CD1c-positive myeloid dendritic cell (primary cell): ENCODE measurements around the gene KCNJ15.

ENCODE experiments used
- DNase-seq: peaks from one replicate; pipeline ENCODE4 v3.0.0-alpha.2; 2016; ENCODE audit errors: extremely low spot score

The KCNJ15 gene

DNA sequence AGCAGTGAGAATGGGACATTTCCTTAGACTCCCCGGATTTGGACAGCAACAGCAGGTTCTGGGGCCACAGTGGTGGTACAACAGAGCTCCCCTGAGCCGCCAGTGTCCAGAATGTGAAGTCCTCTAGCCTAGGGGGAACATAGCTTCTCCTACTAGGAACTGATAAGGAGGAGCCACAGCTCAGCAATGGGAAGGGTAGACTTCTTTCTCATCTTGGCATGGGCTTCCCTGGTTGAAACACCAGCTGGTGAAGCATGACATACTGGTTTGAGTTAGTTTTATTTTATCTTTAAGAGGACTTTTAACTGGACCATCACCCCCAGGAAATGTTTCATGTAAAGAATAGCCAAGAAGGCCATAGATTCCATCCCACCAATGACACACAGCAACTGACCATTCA is 68.4 kb downstream of the KCNJ15 start:
- DNase-seq: no peak

DNA sequence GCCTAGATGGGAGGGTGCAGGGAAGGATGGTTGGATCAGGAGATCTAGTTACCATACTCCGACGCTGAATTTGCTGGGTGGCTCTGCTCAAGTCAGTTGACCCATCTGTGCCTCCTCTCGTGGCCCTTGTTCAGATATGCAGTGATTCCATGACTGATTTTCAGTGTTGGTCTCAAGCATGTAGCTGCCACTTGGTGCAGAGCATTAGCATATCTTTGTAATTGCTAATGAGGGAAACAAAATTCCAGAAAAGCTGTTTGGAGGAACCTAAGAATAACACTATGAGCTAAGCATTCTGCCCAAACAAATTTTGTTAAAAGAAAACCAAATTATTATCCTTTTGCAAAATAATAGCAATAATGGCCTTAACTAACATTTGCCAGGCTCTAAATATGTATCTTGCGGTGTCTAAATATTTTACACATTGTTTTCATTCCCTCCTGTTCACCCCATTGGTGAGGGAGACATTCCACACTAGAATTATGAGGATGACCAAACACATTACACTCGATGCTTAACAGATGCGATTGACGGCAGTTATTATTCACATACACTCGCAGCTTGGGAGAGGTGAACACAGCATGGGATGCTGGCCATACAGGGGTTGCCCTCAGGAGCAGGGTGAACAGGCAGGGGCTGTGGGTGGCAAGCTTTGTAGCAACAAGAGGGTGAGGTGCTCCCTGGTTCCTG is 69.1 kb downstream of the KCNJ15 start:
- no peak for DNase-seq

DNA sequence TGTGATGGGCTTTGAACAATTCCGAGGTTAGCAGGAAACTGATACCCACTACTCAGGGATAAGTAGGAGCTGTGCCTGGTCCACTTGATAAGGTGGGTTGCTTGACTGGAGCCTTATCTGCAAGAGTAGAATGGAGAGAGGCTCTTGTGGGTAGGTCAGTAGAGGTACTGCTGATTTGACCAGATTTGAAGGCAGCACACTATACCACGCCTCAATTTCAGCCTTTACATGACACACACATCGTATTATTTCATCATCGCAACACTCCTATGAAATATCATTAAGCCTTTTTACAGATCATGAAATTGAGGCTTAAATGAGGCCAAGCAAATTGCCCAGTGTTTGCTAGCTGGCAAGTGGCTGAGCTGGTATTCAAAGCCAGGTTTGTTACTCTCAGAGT is 69.6 kb downstream of the KCNJ15 start:
- no peak for DNase-seq

DNA sequence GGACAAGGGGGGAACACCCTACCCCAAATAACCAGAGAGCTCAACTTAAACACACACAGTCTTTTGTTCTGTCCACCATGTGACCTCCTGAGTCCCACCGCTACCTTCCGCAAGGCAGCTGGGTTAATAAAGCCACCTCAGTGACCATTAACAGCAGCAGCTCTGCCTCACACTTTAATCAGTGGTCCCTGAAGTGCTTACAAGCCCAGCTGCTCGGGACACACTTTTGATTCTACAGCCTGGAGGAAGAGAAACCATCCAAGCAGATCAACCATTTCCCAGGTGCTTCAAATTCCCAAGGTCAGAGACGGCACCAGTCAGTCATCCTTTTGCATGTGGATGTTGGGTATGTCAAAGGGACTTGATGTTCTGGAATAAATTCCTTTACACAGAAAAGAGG is 70.1 kb downstream of the KCNJ15 start:
- no peak for DNase-seq

DNA sequence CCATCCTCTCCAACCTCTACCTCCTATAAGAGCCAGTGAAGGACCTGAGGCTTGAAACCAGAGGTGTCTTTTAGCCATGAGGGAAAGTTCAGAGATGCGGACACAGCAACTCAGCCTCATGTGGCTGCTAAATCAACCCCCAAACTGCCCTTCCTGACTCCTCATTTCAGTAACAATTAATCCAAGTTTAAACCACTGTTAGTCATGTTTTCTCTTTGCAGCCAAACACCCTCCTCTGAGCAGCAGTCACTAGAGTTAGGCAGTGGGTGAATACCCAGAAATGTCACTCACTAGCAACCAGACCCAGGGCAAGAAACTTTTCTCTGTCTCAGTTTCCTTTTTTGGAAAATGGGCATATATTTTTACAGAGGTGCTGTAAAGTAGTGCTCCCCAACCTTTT is 71.2 kb downstream of the KCNJ15 start:
- no peak for DNase-seq

DNA sequence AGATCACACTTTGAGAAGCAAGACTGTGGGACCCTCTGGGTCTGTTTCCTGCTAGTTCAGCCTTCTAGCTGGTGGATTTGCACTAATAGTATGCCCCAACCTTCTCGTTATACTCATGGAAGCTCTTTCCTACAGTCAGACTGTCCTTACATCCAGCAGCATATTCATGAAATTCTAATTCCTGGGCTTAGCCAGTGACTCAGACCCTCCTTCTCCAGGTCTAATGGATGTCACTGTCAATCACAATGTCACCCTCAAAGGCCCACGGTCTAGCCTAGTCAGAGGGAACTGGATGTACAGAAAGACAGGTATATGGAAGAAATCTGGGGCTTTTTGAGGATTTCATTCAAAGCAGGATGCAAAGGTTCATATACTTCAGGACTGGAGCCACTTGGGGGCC is 72.4 kb downstream of the KCNJ15 start:
- no peak for DNase-seq

DNA sequence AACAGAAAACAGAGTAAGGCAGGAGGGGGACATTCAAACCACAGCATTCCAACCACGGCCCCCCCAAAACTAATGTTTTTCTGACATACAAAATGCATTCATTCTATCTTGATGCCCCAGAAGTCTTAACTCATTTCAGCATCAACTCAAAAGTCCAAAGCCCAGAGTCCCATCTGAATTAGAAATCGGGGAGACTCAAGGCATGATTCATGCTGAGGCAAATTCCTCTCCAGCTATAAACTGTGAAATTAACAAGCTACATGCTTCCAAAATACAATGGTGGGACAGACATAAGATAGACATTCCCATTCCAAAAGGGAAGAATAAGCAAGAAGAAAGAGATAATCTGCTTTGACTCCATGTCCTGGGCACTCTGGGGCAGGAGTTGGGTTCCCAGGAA is 73.9 kb downstream of the KCNJ15 start:
- DNase-seq: no peak

DNA sequence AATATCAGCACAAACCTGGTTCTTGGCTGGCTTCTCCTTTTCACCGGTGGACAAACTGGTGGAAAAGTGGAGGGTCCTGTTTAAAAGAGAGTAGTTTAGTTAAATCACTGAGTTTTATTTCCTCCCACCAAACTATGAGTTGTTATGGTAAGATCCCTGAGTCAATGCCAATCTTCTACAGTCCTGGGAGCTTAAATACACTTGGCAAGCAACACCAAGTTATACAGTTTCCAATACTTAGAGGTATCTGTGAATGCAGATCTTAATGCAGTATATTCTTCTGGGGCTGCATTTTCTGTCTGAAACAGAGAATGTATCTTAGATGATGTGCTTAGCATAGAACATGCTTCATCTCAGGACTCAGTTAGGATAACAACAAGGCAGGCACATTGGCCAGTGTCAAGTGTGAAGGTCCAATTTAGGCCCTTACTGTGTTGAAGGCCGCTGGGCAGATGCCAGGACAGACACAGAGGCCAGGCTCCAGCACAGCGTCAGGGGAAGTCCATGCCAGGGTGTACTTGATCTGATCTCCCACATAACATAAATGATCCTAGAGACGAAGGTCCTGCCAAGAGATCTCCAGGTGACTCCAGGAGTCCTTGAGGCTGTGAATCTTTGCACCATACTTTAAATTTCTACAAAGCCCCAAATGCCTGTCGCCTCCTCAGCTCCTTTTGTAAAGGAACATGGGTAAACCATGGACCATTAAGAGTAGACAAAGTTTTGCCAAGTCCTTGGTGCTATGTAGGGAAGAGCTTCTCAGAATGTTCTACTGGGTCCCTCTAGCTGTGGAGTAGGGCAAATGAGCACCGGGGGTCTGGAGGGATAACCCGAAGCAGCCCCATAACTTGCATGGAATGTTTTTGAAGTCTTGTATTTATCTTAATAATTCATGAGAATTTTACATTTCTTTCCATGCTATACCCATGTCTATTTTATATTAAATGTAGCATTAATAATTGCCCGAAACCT is 76.8 kb downstream of the KCNJ15 start:
- DNase-seq: no peak

DNA sequence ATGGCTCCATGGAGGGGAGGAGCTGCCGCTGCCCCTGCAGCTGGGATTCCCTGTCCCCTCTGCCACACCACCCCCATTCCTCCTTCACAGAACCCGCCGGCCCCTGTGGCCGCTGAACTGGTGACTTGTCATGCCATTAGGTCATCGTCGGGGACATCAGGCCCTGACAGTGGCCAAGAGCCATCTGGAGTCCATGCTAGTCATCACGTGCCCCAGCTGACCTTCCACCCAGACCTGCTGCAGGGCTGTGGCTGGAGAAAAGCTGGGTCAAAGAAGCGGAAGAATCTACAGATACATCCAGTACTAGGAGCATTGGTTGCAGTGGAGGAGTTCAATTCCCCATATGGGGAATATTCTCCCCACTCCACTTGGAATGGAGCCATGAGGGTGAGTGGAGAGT is 78.1 kb downstream of the KCNJ15 start:
- DNase-seq: no peak

DNA sequence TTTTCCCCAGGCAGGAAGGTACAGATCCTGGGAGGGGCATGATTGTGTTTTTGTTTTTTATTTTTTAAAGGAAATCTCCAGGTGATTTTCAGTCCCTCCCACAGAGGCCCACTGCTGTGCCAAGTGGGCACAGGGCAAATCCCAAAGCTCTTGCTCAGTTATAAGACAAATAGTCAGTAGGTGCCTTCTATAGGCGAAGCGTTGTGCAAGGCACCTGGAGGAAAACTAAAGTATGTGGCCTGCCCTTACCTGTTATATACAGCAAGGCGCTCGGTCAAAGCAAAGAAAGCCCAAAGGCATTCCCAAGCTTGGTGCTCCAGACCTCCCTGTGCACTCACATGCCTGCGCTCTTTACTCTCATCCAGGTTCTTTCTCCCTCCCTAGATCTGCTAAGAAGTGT is 81.0 kb downstream of the KCNJ15 start:
- DNase-seq: no peak

DNA sequence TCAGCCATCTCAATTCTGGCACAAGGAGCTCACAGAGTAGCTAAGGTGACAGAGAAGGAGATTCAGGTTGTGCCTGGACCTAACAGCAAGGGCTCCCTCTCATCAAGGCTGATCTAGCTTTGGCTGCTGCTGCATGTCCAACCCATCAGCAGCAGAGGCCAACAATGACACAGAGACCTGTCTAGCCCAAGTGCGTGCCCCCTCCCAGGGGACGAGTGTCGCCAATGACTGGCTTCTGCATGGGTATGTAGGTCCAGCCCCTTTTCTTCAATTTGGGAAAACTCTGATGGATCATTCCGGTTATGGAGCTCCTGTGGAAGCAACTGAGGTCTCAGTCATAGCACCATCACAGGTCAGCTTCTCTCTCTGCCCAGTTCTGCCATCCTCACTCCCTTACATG is 83.3 kb downstream of the KCNJ15 start:
- no peak for DNase-seq

DNA sequence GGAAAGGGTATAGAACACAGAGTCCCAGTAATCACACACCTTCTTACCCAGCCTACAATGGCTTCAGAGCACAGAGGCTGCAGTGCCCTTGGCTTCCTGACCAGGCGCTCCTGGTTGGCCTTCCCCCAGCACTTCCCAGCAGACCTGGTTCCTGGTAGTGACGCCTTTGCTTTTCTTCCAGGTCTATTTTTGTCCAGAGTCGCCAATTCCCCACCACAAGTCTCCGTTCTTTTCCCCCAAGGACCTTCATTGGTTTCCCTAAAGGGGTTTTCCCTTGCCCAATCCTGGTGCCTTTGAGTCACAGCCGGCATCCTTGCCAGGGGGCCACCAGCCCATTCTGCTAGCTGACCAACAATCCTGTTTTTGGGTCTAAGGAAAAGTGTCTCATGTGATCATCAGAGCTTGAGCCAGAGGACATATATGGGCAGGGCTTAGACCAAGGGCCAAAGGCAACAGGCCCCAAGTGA is 84.8 kb downstream of the KCNJ15 start:
- DNase-seq: no peak

DNA sequence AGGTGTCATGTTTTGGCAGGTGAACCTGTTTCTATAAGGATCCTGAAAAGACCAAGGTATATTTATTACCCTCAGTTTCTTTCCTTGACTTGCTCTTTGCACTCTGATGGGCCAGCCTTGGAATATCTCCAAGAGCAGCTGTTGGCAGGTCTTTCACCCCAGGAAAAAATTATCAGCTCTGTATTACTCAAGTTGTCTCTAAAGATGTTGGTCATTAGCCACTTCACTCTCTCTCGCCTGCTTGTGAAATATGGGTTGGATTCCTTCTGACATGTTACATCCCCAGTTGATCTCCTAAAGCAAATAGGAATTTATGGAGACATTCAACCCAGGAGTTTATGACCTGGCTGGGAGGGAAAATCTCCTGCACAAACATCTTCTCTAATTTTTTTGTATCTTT is 85.9 kb downstream of the KCNJ15 start:
- DNase-seq: no peak

DNA sequence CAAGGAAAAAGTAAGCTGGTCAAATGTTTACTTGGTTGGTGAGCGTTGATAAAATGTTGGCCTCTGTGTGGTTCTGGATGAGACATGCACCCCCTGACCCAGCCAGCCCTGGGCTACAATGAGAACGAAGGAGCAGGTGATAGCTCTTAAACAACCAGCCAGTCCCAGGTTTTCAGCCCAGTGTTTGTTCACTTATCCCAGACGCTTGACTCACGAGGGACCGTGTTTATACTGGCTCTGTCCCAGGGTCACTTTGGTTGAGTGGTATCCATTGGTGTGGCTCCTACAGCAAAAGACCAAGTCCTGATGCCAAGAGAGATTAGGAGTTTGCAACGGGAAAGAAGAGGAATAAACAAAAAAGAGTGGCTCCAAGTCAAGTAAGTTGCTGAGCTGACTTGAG is 86.9 kb downstream of the KCNJ15 start:
- DNase-seq: no peak

DNA sequence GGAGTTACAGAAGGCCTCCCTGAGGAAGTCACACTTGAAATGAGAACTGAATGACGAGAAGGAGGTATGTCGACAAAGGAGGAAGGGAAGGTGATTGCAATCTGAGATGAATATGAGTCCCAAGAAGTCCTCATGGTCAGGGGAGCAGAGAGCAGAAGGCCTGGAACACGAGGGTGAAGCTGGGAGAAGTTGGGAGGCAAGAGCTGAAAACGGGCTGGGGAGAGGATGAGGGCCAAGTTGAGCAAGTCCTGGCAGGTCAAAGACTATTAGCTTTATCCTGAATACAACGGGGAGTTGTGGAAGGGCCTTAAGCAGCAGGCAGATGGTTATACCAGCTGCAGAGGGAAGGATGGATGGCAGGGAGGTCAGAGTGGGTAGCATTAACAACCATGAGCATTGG is 89.5 kb downstream of the KCNJ15 start:
- DNase-seq: no peak

DNA sequence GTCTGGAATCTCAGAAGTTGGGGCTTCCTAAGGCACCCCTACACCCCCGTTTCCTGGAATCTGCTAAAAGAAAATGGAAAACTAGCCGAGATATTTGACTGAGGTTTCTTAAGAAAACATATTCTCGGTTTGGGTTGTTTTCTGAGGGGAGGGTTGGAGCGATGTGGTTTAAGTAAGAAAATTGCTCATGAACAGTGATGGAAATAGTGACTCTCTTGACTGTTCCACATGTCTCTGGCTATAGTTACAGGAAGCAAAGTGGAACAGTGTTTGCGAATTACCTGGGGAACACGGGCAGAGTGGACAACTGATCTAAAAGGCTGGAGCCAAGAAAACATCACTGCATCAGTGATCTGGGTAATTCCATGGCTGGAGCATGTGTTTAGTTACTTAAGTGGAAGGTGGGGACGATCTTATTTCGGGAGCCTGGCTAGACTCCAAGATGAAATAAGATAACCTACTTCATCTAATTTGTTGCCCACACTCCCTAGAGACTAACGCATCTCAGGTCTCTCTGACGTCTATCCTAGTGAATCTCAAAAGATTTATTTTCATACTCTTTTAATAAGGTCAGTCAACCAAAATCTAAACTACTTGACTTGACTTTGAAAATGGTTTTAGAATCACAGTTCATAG is 92.4 kb downstream of the KCNJ15 start:
- no peak for DNase-seq

DNA sequence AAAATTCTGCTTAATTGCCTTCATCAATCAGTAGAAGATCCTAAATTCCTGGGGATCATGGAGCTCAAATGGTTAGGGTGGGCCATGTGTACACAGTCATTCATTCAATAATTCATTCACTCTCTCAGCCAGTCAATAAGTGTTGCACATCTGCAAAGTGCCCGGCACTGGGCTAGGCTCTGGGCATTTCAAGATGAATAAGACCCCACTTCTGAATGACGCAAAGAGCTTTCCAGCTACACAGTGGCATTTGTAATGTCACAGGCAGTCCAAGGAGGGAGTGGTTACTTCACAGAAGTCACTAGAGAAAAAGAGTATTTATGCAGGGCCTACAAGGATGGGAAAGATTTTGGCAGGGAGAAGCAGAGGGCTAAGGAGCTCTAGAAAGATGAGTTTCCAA is 93.2 kb downstream of the KCNJ15 start:
- DNase-seq: no peak

DNA sequence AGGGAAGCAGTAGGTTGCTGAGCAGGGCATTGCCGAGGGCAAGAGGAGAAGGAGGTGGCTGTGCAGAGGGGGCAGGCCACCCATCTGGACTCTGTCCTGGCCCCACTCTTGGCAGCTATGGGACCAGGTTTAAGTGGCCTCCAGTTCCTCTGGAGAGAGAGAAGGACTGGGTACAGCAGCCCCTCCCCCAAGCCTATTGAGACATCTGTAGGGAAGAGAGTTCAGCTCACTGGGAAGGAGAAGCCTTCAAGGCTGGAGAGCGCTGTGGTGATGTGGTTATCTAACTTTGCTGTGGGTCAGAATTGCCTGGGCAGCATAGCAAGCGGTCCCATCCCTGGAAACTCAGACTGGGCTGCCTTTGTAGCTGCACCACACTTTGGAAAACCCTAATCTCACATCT is 93.9 kb downstream of the KCNJ15 start:
- DNase-seq: no peak

DNA sequence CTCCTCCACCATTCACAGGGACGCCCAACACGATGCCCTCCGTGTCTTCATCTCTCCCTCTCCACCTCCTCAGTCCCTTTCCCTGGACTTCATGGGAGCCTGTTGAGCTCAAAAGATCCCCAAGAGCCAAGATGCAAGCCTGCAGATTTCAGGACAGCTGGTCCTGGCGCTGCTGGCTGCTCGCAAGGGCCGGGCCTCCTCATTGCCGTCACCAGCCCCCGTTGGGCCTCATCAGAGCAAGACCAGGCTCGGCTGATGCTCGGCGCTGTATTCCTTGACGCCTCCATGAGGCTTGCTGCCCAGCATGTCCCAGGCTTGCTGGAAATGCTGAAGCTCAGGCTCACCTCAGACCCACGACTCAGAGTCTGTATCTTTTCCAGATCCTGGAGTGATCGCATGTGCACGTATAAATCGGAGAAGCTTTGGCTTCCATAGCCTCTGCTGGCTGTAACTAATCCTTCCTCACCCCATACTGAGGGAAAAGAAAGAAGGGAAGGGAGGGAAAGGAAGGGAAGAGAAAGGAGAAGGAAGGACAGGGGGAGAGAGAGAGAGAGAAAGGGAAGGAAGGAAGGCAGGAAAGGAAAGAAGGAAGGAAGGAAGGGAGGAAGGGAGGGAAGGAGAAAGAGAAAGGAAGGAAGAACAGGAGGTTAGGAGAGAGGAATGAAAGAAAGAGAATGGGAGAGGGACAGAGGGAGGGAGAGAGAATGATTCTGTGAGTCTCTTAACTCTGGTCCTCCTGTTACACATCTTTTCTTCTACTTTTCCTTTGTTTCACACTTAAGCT is 94.6 kb downstream of the KCNJ15 start:
- DNase-seq: no peak

DNA sequence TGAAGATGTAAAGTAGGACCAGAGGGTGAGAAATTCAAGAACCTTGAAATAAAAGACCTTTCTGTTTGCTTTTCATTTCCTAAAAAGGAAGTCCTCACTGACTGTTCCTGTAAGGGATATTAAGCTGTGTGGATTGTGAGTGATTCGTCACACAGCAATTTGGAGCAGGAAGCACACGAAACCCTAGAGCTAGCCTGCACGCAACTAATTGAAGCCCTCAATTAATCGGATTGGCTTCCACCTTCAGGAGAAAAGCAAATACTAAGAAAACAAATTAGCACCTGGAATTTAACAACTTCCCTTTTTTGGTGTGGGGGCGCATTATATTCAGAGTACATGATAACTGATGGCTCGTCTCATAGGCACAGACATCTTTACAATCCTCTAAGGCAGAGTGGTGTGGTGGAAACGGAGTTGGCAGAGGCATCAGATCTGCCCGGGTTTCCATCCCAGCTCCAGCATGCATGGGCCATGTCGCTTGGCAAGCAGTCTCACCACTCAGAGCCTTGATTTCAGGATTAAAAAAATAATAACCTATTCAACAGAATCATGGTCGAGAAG is 95.2 kb downstream of the KCNJ15 start:
- peak; percentile 52 for DNase-seq

DNA sequence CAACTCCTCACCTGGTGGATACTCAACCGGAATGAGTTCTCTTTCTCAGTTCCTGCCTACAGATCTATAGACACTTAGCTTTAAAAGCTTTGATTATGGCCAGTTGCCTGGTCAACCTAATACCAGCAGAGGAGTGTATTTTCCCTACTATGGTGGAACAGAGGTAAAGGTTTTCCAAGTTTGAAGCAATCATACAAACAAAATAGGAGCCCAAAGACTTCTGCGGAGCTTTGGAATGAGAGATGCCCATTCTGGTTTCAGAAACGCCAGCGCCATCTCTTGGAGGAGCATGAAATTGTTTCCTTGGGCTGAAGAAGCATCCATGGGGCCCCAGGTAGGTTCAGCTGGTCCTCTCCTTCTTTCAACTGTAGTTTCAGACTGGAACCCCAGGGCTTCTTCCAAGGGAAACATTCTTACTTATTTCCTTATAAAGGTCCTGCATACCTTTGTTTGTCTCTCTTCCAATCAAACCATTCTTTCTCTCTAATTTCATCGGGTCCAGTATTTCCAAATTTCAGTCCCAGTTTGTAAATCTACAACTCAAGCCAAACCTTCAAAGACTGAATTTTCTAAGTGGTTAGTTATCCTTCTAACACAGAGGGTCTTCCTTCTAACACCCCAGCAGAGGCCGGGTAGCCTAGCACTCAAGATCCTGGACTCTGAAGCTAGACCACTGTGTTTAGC is 95.9 kb downstream of the KCNJ15 start:
- DNase-seq: peak; percentile 69
